HUES64 (cell line): ENCODE results near the gene GBP1.
"Not testable (repeated sequence)": the region's sequence is repeated elsewhere in the genome, so short reads cannot be mapped to it uniquely, and the experiment has no call there.

ENCODE experiments used
- H3K27ac ChIP-seq: 2 replicates; pipeline ENCODE4 v1.7.0; 2013; ENCODE audit warnings: low read depth, low read length, inconsistent platforms
- H3K27me3 ChIP-seq: 2 replicates; pipeline ENCODE4 v1.6.1; 2013; ENCODE audit warnings: mild to moderate bottlenecking, low read length; ENCODE audit not compliant: insufficient read depth
- H3K36me3 ChIP-seq: 2 replicates; pipeline ENCODE4 v1.6.1; 2013; ENCODE audit warnings: mild to moderate bottlenecking, low read length; ENCODE audit not compliant: insufficient read depth
- H3K4me1 ChIP-seq: 2 replicates; pipeline ENCODE4 v1.6.1; 2013; ENCODE audit warnings: mild to moderate bottlenecking, low read length, moderate library complexity; ENCODE audit not compliant: insufficient read depth
- H3K4me3 ChIP-seq: 2 replicates; pipeline ENCODE4 v1.5.1; 2013; ENCODE audit warnings: mild to moderate bottlenecking, low read length, moderate library complexity
- H3K9ac ChIP-seq: 2 replicates; pipeline ENCODE4 v1.6.1; 2013; ENCODE audit warnings: mild to moderate bottlenecking, low read depth, low read length
- H3K9me3 ChIP-seq: 2 replicates; pipeline ENCODE4 v1.6.1; 2013; ENCODE audit warnings: low read depth, low read length; ENCODE audit not compliant: insufficient read depth
- WGBS: fragments of 150-250, 120-280 bp; methylation state at CpG from one replicate; pipeline ENCODE4 v1.1.7; 2013; ENCODE audit warnings: missing lambda C conversion rate; 5-methylcytosine and 5-hydroxymethylcytosine counted together

GBP1 gene

GRCh38 chr1:89087241-89087640 is 22.2 kb upstream of the GBP1 start:
- no peak overlapping the region for H3K9ac ChIP-seq
- WGBS: 90% methylated on average over 8 of the region's 8 CpGs
- H3K9me3 ChIP-seq: no peaks in the 10 kb centered on the region
- no peaks in the 10 kb centered on the region for H3K36me3 ChIP-seq
- no peak overlapping the region for H3K4me3 ChIP-seq
- H3K27ac ChIP-seq: no peak overlapping the region
- H3K4me1 ChIP-seq: peaks cover 7% of the 10 kb centered on the region; the same call in 1 of the 2 replicates
- H3K27me3 ChIP-seq: no peaks in the 10 kb centered on the region

GRCh38 chr1:89085781-89086180 is 20.8 kb upstream of the GBP1 start:
- Histone ChIP-seq H3K9ac (no peak overlapping the region), H3K36me3 (no peaks in the 10 kb centered on the region), H3K27ac (no peak overlapping the region), H3K4me3 (no peak overlapping the region), H3K4me1 (peaks cover 7% of the 10 kb centered on the region; the same call in 1 of the 2 replicates), H3K9me3 (peaks cover 9% of the 10 kb centered on the region; the same call in 1 of the 2 replicates), H3K27me3 (no peaks in the 10 kb centered on the region)

GRCh38 chr1:89081005-89081404 is 16.0 kb upstream of the GBP1 start:
- H3K9me3 ChIP-seq: peaks cover 21% of the 10 kb centered on the region
- H3K27ac ChIP-seq: no peak overlapping the region
- WGBS: 94% methylated on average over 2 of the region's 3 CpGs
- H3K36me3 ChIP-seq: no peaks in the 10 kb centered on the region
- H3K27me3 ChIP-seq: no peaks in the 10 kb centered on the region
- H3K9ac ChIP-seq: no peak overlapping the region
- H3K4me1 ChIP-seq: no peaks in the 10 kb centered on the region
- H3K4me3 ChIP-seq: no peak overlapping the region

- 88% methylated on average over 7 of the region's 7 CpGs for WGBS
- not testable (repeated sequence) for H3K27me3 ChIP-seq, H3K36me3 ChIP-seq, H3K4me1 ChIP-seq, H3K9ac ChIP-seq, H3K27ac ChIP-seq, H3K4me3 ChIP-seq
- peaks cover 21% of the 10 kb centered on the region for H3K9me3 ChIP-seq
These were observed 15.1 kb upstream of the GBP1 start for GRCh38 chr1:89080068-89080467.

- H3K27ac ChIP-seq, H3K9me3 ChIP-seq, H3K36me3 ChIP-seq, H3K27me3 ChIP-seq, H3K9ac ChIP-seq, H3K4me3 ChIP-seq, H3K4me1 ChIP-seq: not testable (repeated sequence)
- WGBS: 76% methylated on average over 8 of the region's 8 CpGs
These were observed 7.6 kb upstream of the GBP1 start for GRCh38 chr1:89072466-89073065.

GRCh38 chr1:89070509-89070908 is 5.5 kb upstream of the GBP1 start:
- Histone ChIP-seq H3K9ac (no peak overlapping the region), H3K36me3 (no peaks in the 10 kb centered on the region), H3K27ac (no peak overlapping the region), H3K9me3 (no peaks in the 10 kb centered on the region), H3K4me1 (no peaks in the 10 kb centered on the region), H3K4me3 (no peak overlapping the region), H3K27me3 (no peaks in the 10 kb centered on the region)
- WGBS: 93% methylated on average over 1 of the region's 1 CpG

- H3K36me3 ChIP-seq: no peaks in the 10 kb centered on the region
- H3K27me3 ChIP-seq: no peaks in the 10 kb centered on the region
- H3K9ac ChIP-seq: no peak overlapping the region
- 80% methylated on average over 1 of the region's 2 CpGs for WGBS
- no peak overlapping the region for H3K27ac ChIP-seq
- no peaks in the 10 kb centered on the region for H3K4me1 ChIP-seq
- no peak overlapping the region for H3K4me3 ChIP-seq
- no peaks in the 10 kb centered on the region for H3K9me3 ChIP-seq
These were observed 4.9 kb upstream of the GBP1 start for GRCh38 chr1:89069951-89070350.

GRCh38 chr1:89068291-89068690 is 3.3 kb upstream of the GBP1 start:
- no peaks in the 10 kb centered on the region for H3K4me1 ChIP-seq
- H3K27ac ChIP-seq: no peak overlapping the region
- no peaks in the 10 kb centered on the region for H3K36me3 ChIP-seq
- no peak overlapping the region for H3K4me3 ChIP-seq
- no peak overlapping the region for H3K9ac ChIP-seq
- H3K27me3 ChIP-seq: no peaks in the 10 kb centered on the region
- no peaks in the 10 kb centered on the region for H3K9me3 ChIP-seq

- no peaks in the 10 kb centered on the region for H3K4me1 ChIP-seq
- no peaks in the 10 kb centered on the region for H3K36me3 ChIP-seq
- no peaks in the 10 kb centered on the region for H3K27me3 ChIP-seq
- H3K9me3 ChIP-seq: no peaks in the 10 kb centered on the region
- 91% methylated on average over 4 of the region's 4 CpGs for WGBS
- H3K4me3 ChIP-seq: no peak overlapping the region; the same call in 1 of the 2 replicates
- H3K27ac ChIP-seq: no peak overlapping the region
- H3K9ac ChIP-seq: no peak overlapping the region
These were observed 376 bp downstream of the GBP1 start for GRCh38 chr1:89064632-89065031.

GRCh38 chr1:89063094-89063493 is 1.9 kb downstream of the GBP1 start:
- WGBS: 91% methylated on average over 2 of the region's 3 CpGs
- Histone ChIP-seq H3K27ac (no peak overlapping the region), H3K4me1 (no peaks in the 10 kb centered on the region), H3K9ac (no peak overlapping the region), H3K9me3 (no peaks in the 10 kb centered on the region), H3K4me3 (no peak overlapping the region), H3K27me3 (no peaks in the 10 kb centered on the region), H3K36me3 (no peaks in the 10 kb centered on the region)

GRCh38 chr1:89060091-89060490 is 4.9 kb downstream of the GBP1 start:
- Histone ChIP-seq H3K9me3 (no peaks in the 10 kb centered on the region), H3K9ac (no peak overlapping the region), H3K4me3 (no peak overlapping the region), H3K36me3 (no peaks in the 10 kb centered on the region), H3K27me3 (no peaks in the 10 kb centered on the region), H3K27ac (no peak overlapping the region), H3K4me1 (no peaks in the 10 kb centered on the region)
- WGBS: 90% methylated on average over 4 of the region's 5 CpGs

- Histone ChIP-seq H3K9me3 (no peaks in the 10 kb centered on the region), H3K27ac (no peak overlapping the region), H3K4me3 (no peak overlapping the region), H3K4me1 (no peaks in the 10 kb centered on the region), H3K27me3 (no peaks in the 10 kb centered on the region), H3K36me3 (no peaks in the 10 kb centered on the region), H3K9ac (no peak overlapping the region)
- WGBS: 100% methylated on average over 1 of the region's 1 CpG
These were observed 13.1 kb downstream of the GBP1 start for GRCh38 chr1:89051955-89052312.
